Neuronal stem cell (in vitro differentiated cells): ENCODE results near the gene ZNF385C.

ENCODE experiments used
- DNase-seq: peaks from one replicate; pipeline ENCODE4 v3.0.0-alpha.2; 2013; ENCODE audit warnings: low spot score
- H2AFZ ChIP-seq: one replicate; pipeline ENCODE4 v1.6.1; 2013; ENCODE audit warnings: mild to moderate bottlenecking, low read length, inconsistent platforms
- H2AK5ac ChIP-seq: 2 replicates; pipeline ENCODE4 v1.6.1; 2013; ENCODE audit warnings: low read depth, mild to moderate bottlenecking, inconsistent platforms, low read length, moderate library complexity, mixed read lengths
- H2BK120ac ChIP-seq: 2 replicates; pipeline ENCODE4 v1.6.1; 2013; ENCODE audit warnings: low read depth, mild to moderate bottlenecking, inconsistent platforms, low read length, moderate library complexity, mixed read lengths
- H2BK12ac ChIP-seq: one replicate; pipeline ENCODE4 v1.6.1; 2013; ENCODE audit warnings: low read length, inconsistent platforms
- H2BK15ac ChIP-seq: 2 replicates; pipeline ENCODE4 v1.6.1; 2013; ENCODE audit warnings: mild to moderate bottlenecking, low read length, inconsistent platforms, mixed read lengths
- H2BK5ac ChIP-seq: one replicate; pipeline ENCODE4 v1.6.1; 2013; ENCODE audit warnings: inconsistent platforms, mild to moderate bottlenecking, low read length, moderate library complexity
- H3K14ac ChIP-seq: one replicate; pipeline ENCODE4 v1.6.1; 2013; ENCODE audit warnings: low read length, inconsistent platforms
- H3K18ac ChIP-seq: 2 replicates; pipeline ENCODE4 v1.6.1; 2013; ENCODE audit warnings: low read length, inconsistent platforms
- H3K23ac ChIP-seq: 2 replicates; pipeline ENCODE4 v1.6.1; 2013; ENCODE audit warnings: low read depth, mild to moderate bottlenecking, mixed read lengths, low read length, inconsistent platforms; ENCODE audit not compliant: poor library complexity
- H3K27ac ChIP-seq: replicated peaks from 3 replicates; pipeline ENCODE4 v1.5.1; 2013; ENCODE audit warnings: low read length, inconsistent platforms
- H3K27me3 ChIP-seq, 3 experiments: 2 replicates each; pipeline ENCODE4 v1.6.1; 2013; ENCODE audit warnings: low read length in 3 of 3, mild to moderate bottlenecking in 2 of 3, inconsistent platforms in 1 of 3, low read depth in 1 of 3, mixed read lengths in 1 of 3, moderate library complexity in 1 of 3; ENCODE audit not compliant: control insufficient read depth in 3 of 3, insufficient read depth in 3 of 3
- H3K36me3 ChIP-seq, 2 donors: replicated peaks in 1 of 2; 2 replicates each; pipeline ENCODE4 v1.6.1; 2013; ENCODE audit warnings: low read length in 2 of 2; ENCODE audit not compliant: control insufficient read depth in 2 of 2, insufficient read depth in 2 of 2
- H3K4ac ChIP-seq: 2 replicates; pipeline ENCODE4 v1.6.1; 2013; ENCODE audit warnings: inconsistent platforms, mild to moderate bottlenecking, low read length, moderate library complexity
- H3K4me1 ChIP-seq, 2 donors: 1 replicate in 1 of 2; 2 replicates in 1 of 2; pipeline ENCODE4 v1.6.1; 2013; ENCODE audit warnings: low read length in 2 of 2, low read depth in 1 of 2; ENCODE audit not compliant: control insufficient read depth in 2 of 2, insufficient read depth in 1 of 2
- H3K4me2 ChIP-seq: one replicate; pipeline ENCODE4 v1.6.1; 2013; ENCODE audit warnings: mild to moderate bottlenecking, low read length, inconsistent platforms; ENCODE audit not compliant: insufficient read depth, poor library complexity, severe bottlenecking
- H3K4me3 ChIP-seq, 2 donors: 2 replicates each; pipeline ENCODE4 v1.5.1; 2013; ENCODE audit warnings: low read length in 2 of 2, mild to moderate bottlenecking in 2 of 2, inconsistent platforms in 1 of 2, moderate library complexity in 1 of 2
- H3K79me1 ChIP-seq: one replicate; pipeline ENCODE4 v1.6.1; 2013; ENCODE audit warnings: low read depth, mild to moderate bottlenecking, inconsistent platforms, low read length, moderate library complexity
- H3K9ac ChIP-seq: one replicate; pipeline ENCODE4 v1.6.1; 2013; ENCODE audit warnings: mild to moderate bottlenecking, low read depth, low read length, inconsistent platforms; ENCODE audit not compliant: poor library complexity
- H3K9me3 ChIP-seq, 2 donors: replicated peaks in 1 of 2; 2 replicates each; pipeline versions ENCODE3 to v1.6.1; 2013; ENCODE audit warnings: low read length in 2 of 2, mild to moderate bottlenecking in 2 of 2, inconsistent platforms in 1 of 2, low read depth in 1 of 2, mixed read lengths in 1 of 2, moderate library complexity in 1 of 2; ENCODE audit not compliant: control insufficient read depth in 2 of 2, insufficient read depth in 1 of 2
- H4K8ac ChIP-seq: one replicate; pipeline ENCODE4 v1.6.1; 2013; ENCODE audit warnings: low read depth, mild to moderate bottlenecking, inconsistent platforms, low read length, moderate library complexity
- H4K91ac ChIP-seq: one replicate; pipeline ENCODE4 v1.6.1; 2013; ENCODE audit warnings: low read length, low read depth, mild to moderate bottlenecking, inconsistent platforms; ENCODE audit not compliant: poor library complexity
- WGBS, 2 donors: extraction: QIAGEN DNeasy Blood & Tissue Kit; methylation state at CpG; one replicate each; pipeline ENCODE4 v1.1.7; 2013; ENCODE audit warnings: missing lambda C conversion rate in 2 of 2, mixed read lengths in 1 of 2; ENCODE audit not compliant: insufficient read length in 2 of 2, insufficient replicate concordance in 1 of 2; ENCODE audit errors: extremely low coverage in 2 of 2; 5-methylcytosine and 5-hydroxymethylcytosine counted together

The ZNF385C gene

DNA sequence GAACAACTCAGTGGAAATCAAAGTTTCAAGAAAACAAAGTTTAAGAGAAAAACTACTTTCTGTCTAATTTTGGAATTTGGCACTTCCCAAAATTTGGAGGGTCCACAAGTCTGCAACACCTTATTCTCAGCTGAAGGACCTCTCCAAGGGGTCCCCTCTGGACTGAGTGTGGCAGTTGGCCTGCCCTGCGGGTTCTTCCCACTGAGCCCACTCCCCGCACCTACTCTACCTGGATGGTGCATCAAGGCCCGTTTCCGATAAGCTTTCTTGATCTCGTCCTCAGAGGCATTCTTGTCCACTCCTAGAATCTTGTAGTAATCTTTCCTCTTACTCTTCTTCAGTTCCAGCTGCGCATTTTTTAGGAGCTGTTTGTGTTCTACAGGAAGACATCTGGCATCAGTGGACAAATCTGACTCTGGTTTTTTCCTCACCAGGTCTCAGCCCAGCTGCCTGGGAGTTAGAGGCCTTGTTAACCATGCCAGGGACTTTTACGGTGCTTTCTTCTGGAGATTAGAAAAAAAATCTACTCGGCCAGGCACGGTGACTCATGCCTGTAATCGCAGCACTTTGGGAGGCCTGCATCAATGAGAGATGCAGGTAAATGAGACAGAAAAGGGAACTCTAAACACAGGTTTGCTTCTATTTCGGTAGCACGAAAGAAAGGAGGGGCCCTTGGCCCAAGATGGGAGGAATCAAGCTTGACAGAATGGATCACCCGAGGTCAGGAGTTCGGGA lies 116.1 kb downstream of the ZNF385C start:
- Histone ChIP-seq H3K4me1 (no peaks in the 10 kb centered on the region), H3K27me3 (no peaks in the 10 kb centered on the region), H3K4me3 (no peak overlapping the region), H3K4ac (no peak overlapping the region), H3K4me2 (no peak overlapping the region), H2AFZ (no peak overlapping the region), H3K23ac (no peak overlapping the region), H3K9me3 (no peaks in the 10 kb centered on the region), H2BK120ac (no peak overlapping the region), H4K91ac (no peak overlapping the region), H3K14ac (no peak overlapping the region), H2BK15ac (no peak overlapping the region), H3K27ac (no peak overlapping the region), H4K8ac (no peak overlapping the region), H3K79me1 (peaks cover 1% of the 10 kb centered on the region), H2BK12ac (no peak overlapping the region), H2AK5ac (no peak overlapping the region), H3K36me3 (peaks cover 44 to 95% of the 10 kb centered on the region in 2 donors), H3K18ac (no peak overlapping the region), H3K9ac (no peak overlapping the region), H2BK5ac (no peak overlapping the region)
- DNase-seq = no peak
- WGBS, 2 donors = no CpG with 5 or more reads among the region's 14 CpGs

- Histone ChIP-seq H4K91ac (no peak overlapping the region), H3K9ac (no peak overlapping the region), H3K4ac (no peak overlapping the region), H3K23ac (no peak overlapping the region), H3K36me3 (peaks cover 67 to 96% of the 10 kb centered on the region in 2 donors), H3K4me1 (no peaks in the 10 kb centered on the region), H2BK15ac (no peak overlapping the region), H2AK5ac (no peak overlapping the region), H2BK120ac (no peak overlapping the region), H4K8ac (no peak overlapping the region), H3K4me3 (no peak overlapping the region), H3K14ac (no peak overlapping the region), H2BK5ac (no peak overlapping the region), H3K27me3 (no peaks in the 10 kb centered on the region), H3K79me1 (peaks cover 1% of the 10 kb centered on the region), H3K4me2 (no peak overlapping the region), H2BK12ac (no peak overlapping the region), H2AFZ (no peak overlapping the region), H3K18ac (no peak overlapping the region), H3K27ac (no peak overlapping the region), H3K9me3 (no peaks in the 10 kb centered on the region)
- WGBS, 2 donors = no CpG with 5 or more reads among the region's 4 CpGs
- no peak for DNase-seq
Measured at GRCh38 chr17:41977991-41978390, 120.3 kb downstream of the ZNF385C start.

DNA sequence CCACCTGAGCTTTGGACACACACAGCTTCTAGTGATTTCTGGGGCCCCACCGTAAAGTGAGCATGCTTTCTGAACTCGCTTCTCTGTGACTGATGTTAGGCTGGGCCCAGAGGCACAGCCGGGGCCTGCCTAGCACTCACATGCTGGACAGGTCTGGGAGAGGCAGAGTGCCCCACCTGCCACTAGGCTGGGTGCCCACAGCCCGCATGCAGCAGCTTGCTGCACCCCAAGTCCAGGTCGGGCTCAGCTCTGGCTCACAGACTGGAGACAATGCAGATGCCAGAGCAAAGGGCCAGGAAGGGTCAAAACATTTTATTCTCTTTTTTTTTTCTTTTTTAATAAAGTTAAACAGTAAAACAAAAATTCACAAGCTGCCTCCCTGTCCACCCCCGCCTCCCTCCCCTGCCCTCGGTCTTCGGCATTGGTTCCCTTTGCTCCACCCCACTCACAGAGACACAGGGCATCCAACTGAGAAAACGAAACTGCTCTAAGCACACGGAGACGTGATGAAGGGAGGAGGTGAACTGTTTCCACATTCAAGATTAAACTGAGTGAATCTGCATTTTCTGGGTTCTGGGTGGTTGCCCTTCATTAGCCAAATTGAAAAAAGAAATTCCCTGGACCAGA lies 122.0 kb downstream of the ZNF385C start:
- Histone ChIP-seq H4K8ac (no peak overlapping the region), H2AFZ (no peak overlapping the region), H2BK12ac (no peak overlapping the region), H3K4me2 (no peak overlapping the region), H2BK5ac (no peak overlapping the region), H3K9ac (no peak overlapping the region), H3K23ac (no peak overlapping the region), H3K4ac (no peak overlapping the region), H3K27me3 (no peaks in the 10 kb centered on the region), H3K9me3 (no peaks in the 10 kb centered on the region), H4K91ac (no peak overlapping the region), H3K36me3 (peaks cover 66 to 95% of the 10 kb centered on the region in 2 donors), H3K14ac (peak overlapping the region; percentile 21), H3K27ac (no peak overlapping the region), H2AK5ac (no peak overlapping the region), H3K18ac (no peak overlapping the region), H2BK15ac (no peak overlapping the region), H3K79me1 (peaks cover 3% of the 10 kb centered on the region), H3K4me3 (no peak overlapping the region), H3K4me1 (no peaks in the 10 kb centered on the region), H2BK120ac (no peak overlapping the region)
- no CpG with 5 or more reads among the region's 11 CpGs for WGBS, 2 donors
- no peak for DNase-seq
